Neuronal stem cell (in vitro differentiated cells): ENCODE data around the gene SIL1.
A peak's percentile ranks its signal among the peaks of the same experiment; 100 is the strongest.

Experiments
- DNase-seq: peaks from one replicate; pipeline ENCODE4 v3.0.0-alpha.2; 2013; ENCODE audit warnings: low spot score
- H2AFZ ChIP-seq: one replicate; pipeline ENCODE4 v1.6.1; 2013; ENCODE audit warnings: mild to moderate bottlenecking, low read length, inconsistent platforms
- H2AK5ac ChIP-seq: 2 replicates; pipeline ENCODE4 v1.6.1; 2013; ENCODE audit warnings: low read depth, mild to moderate bottlenecking, inconsistent platforms, low read length, moderate library complexity, mixed read lengths
- H2BK120ac ChIP-seq: 2 replicates; pipeline ENCODE4 v1.6.1; 2013; ENCODE audit warnings: low read depth, mild to moderate bottlenecking, inconsistent platforms, low read length, moderate library complexity, mixed read lengths
- H2BK12ac ChIP-seq: one replicate; pipeline ENCODE4 v1.6.1; 2013; ENCODE audit warnings: low read length, inconsistent platforms
- H2BK15ac ChIP-seq: 2 replicates; pipeline ENCODE4 v1.6.1; 2013; ENCODE audit warnings: mild to moderate bottlenecking, low read length, inconsistent platforms, mixed read lengths
- H2BK5ac ChIP-seq: one replicate; pipeline ENCODE4 v1.6.1; 2013; ENCODE audit warnings: inconsistent platforms, mild to moderate bottlenecking, low read length, moderate library complexity
- H3K14ac ChIP-seq: one replicate; pipeline ENCODE4 v1.6.1; 2013; ENCODE audit warnings: low read length, inconsistent platforms
- H3K18ac ChIP-seq: 2 replicates; pipeline ENCODE4 v1.6.1; 2013; ENCODE audit warnings: low read length, inconsistent platforms
- H3K23ac ChIP-seq: 2 replicates; pipeline ENCODE4 v1.6.1; 2013; ENCODE audit warnings: low read depth, mild to moderate bottlenecking, mixed read lengths, low read length, inconsistent platforms; ENCODE audit not compliant: poor library complexity
- H3K27ac ChIP-seq: replicated peaks from 3 replicates; pipeline ENCODE4 v1.5.1; 2013; ENCODE audit warnings: low read length, inconsistent platforms
- H3K27me3 ChIP-seq, 3 experiments: 2 replicates each; pipeline ENCODE4 v1.6.1; 2013; ENCODE audit warnings: low read length in 3 of 3, mild to moderate bottlenecking in 2 of 3, inconsistent platforms in 1 of 3, low read depth in 1 of 3, mixed read lengths in 1 of 3, moderate library complexity in 1 of 3; ENCODE audit not compliant: control insufficient read depth in 3 of 3, insufficient read depth in 3 of 3
- H3K36me3 ChIP-seq, 2 donors: replicated peaks in 1 of 2; 2 replicates each; pipeline ENCODE4 v1.6.1; 2013; ENCODE audit warnings: low read length in 2 of 2; ENCODE audit not compliant: control insufficient read depth in 2 of 2, insufficient read depth in 2 of 2
- H3K4ac ChIP-seq: 2 replicates; pipeline ENCODE4 v1.6.1; 2013; ENCODE audit warnings: inconsistent platforms, mild to moderate bottlenecking, low read length, moderate library complexity
- H3K4me1 ChIP-seq, 2 donors: 1 replicate in 1 of 2; 2 replicates in 1 of 2; pipeline ENCODE4 v1.6.1; 2013; ENCODE audit warnings: low read length in 2 of 2, low read depth in 1 of 2; ENCODE audit not compliant: control insufficient read depth in 2 of 2, insufficient read depth in 1 of 2
- H3K4me2 ChIP-seq: one replicate; pipeline ENCODE4 v1.6.1; 2013; ENCODE audit warnings: mild to moderate bottlenecking, low read length, inconsistent platforms; ENCODE audit not compliant: insufficient read depth, poor library complexity, severe bottlenecking
- H3K4me3 ChIP-seq, 2 donors: 2 replicates each; pipeline ENCODE4 v1.5.1; 2013; ENCODE audit warnings: low read length in 2 of 2, mild to moderate bottlenecking in 2 of 2, inconsistent platforms in 1 of 2, moderate library complexity in 1 of 2
- H3K79me1 ChIP-seq: one replicate; pipeline ENCODE4 v1.6.1; 2013; ENCODE audit warnings: low read depth, mild to moderate bottlenecking, inconsistent platforms, low read length, moderate library complexity
- H3K9ac ChIP-seq: one replicate; pipeline ENCODE4 v1.6.1; 2013; ENCODE audit warnings: mild to moderate bottlenecking, low read depth, low read length, inconsistent platforms; ENCODE audit not compliant: poor library complexity
- H3K9me3 ChIP-seq, 2 donors: replicated peaks in 1 of 2; 2 replicates each; pipeline versions ENCODE3 to v1.6.1; 2013; ENCODE audit warnings: low read length in 2 of 2, mild to moderate bottlenecking in 2 of 2, inconsistent platforms in 1 of 2, low read depth in 1 of 2, mixed read lengths in 1 of 2, moderate library complexity in 1 of 2; ENCODE audit not compliant: control insufficient read depth in 2 of 2, insufficient read depth in 1 of 2
- H4K8ac ChIP-seq: one replicate; pipeline ENCODE4 v1.6.1; 2013; ENCODE audit warnings: low read depth, mild to moderate bottlenecking, inconsistent platforms, low read length, moderate library complexity
- H4K91ac ChIP-seq: one replicate; pipeline ENCODE4 v1.6.1; 2013; ENCODE audit warnings: low read length, low read depth, mild to moderate bottlenecking, inconsistent platforms; ENCODE audit not compliant: poor library complexity
- WGBS, 2 donors: extraction: QIAGEN DNeasy Blood & Tissue Kit; methylation state at CpG; one replicate each; pipeline ENCODE4 v1.1.7; 2013; ENCODE audit warnings: missing lambda C conversion rate in 2 of 2, mixed read lengths in 1 of 2; ENCODE audit not compliant: insufficient read length in 2 of 2, insufficient replicate concordance in 1 of 2; ENCODE audit errors: extremely low coverage in 2 of 2; 5-methylcytosine and 5-hydroxymethylcytosine counted together

The SIL1 gene

DNA sequence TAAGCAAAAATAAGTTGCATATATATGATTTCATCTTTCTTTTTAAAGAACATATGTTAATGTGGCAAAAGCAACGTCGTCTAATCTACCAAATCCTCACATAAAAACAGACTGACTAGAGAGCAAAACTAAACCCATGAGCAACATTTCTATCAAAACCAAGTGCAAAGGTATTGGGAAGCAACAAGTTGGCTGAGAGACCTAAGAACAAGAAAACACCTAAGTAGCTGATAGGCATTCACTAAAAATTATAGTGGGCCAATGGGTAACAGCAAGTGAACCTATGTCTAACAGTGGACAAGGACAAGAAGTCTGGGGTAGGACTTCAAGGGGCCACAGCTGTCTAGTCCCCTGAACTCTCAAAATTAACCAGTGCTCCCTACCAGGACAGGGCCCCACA is 130.1 kb downstream of the SIL1 start:
- H2BK5ac ChIP-seq = no peak overlapping the region
- no peak overlapping the region for H2AK5ac ChIP-seq
- DNase-seq = no peak
- H3K36me3 ChIP-seq = no peaks in the 10 kb centered on the region
- H3K4me3 ChIP-seq = no peak overlapping the region
- peaks cover 0 to 3% of the 10 kb centered on the region in 2 donors for H3K4me1 ChIP-seq
- no peak overlapping the region for H4K8ac ChIP-seq
- no peak overlapping the region for H3K23ac ChIP-seq
- H3K14ac ChIP-seq = no peak overlapping the region
- H3K4ac ChIP-seq = no peak overlapping the region
- no peak overlapping the region for H2BK12ac ChIP-seq
- H3K18ac ChIP-seq = no peak overlapping the region
- H3K27ac ChIP-seq = no peak overlapping the region
- H3K9me3 ChIP-seq = no peaks in the 10 kb centered on the region
- no peak overlapping the region for H2AFZ ChIP-seq
- no peak overlapping the region for H2BK120ac ChIP-seq
- H4K91ac ChIP-seq = no peak overlapping the region
- no peak overlapping the region for H3K4me2 ChIP-seq
- H3K9ac ChIP-seq = no peak overlapping the region
- H3K27me3 ChIP-seq = no peaks in the 10 kb centered on the region
- no peaks in the 10 kb centered on the region for H3K79me1 ChIP-seq
- H2BK15ac ChIP-seq = no peak overlapping the region
- no CpG with 5 or more reads among the region's 2 CpGs for WGBS, 2 donors

DNA sequence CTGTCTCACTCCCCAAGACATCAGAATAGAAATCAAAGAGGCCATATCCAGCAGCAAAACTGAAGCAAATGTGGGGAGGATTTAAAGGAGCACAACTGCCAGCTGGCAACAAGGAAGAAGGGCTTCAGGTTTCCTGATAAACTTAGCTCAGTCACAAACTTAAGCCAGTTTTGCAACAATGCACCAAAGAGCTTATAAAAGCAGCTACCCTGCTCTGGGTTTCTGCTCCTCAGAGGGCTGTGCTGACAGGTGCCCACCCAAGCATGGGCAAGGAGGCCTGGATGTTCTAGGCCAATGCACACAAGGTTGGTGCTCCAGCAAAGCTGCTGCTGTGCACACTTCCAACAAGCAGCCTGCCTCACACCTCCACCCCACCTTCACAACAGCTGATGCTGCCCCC is 132.9 kb downstream of the SIL1 start:
- Histone ChIP-seq H3K79me1 (no peaks in the 10 kb centered on the region), H3K4me2 (no peak overlapping the region), H2BK12ac (no peak overlapping the region), H3K9ac (no peak overlapping the region), H2AK5ac (peak overlapping the region; percentile 10), H3K27ac (no peak overlapping the region), H3K18ac (peak overlapping the region; percentile 20), H3K4me3 (no peak overlapping the region), H4K91ac (no peak overlapping the region), H3K4ac (no peak overlapping the region), H4K8ac (no peak overlapping the region), H3K9me3 (no peaks in the 10 kb centered on the region), H3K27me3 (no peaks in the 10 kb centered on the region), H3K36me3 (no peaks in the 10 kb centered on the region), H3K4me1 (peaks cover 18 to 23% of the 10 kb centered on the region in 2 donors), H2BK15ac (no peak overlapping the region), H2BK120ac (no peak overlapping the region), H2BK5ac (no peak overlapping the region), H2AFZ (no peak overlapping the region), H3K23ac (no peak overlapping the region), H3K14ac (no peak overlapping the region)
- no peak for DNase-seq

DNA sequence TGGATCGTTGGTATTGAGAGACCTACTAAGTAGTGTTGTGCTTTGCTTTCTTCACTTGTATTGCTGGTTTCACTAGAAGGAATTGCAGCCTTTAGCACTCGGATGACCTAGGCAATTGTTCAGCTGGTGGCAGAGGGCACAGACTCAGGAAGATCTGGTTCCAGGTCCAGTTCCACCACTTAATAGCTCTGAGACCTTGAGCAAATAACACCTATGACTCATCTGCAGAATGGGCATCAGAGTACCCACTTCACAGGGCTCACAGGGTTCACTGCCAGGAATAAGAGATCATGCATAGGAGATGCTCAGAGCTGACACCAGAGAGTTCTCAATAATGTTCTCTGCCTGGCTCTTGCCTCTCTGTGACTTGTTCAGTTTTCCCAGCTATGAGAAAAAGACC is 133.6 kb downstream of the SIL1 start:
- no peak overlapping the region for H4K91ac ChIP-seq
- no peak overlapping the region for H3K18ac ChIP-seq
- no peak overlapping the region for H2BK12ac ChIP-seq
- H3K4me2 ChIP-seq = no peak overlapping the region
- WGBS, 2 donors = no CpG with 5 or more reads among the region's 2 CpGs
- H3K23ac ChIP-seq = no peak overlapping the region
- no peak overlapping the region for H2AFZ ChIP-seq
- no peak overlapping the region for H3K27ac ChIP-seq
- peaks cover 18 to 23% of the 10 kb centered on the region in 2 donors for H3K4me1 ChIP-seq
- H3K9ac ChIP-seq = no peak overlapping the region
- H3K4me3 ChIP-seq = no peak overlapping the region
- no peak overlapping the region for H3K14ac ChIP-seq
- no peak overlapping the region for H3K4ac ChIP-seq
- no peaks in the 10 kb centered on the region for H3K36me3 ChIP-seq
- H2BK120ac ChIP-seq = no peak overlapping the region
- no peak for DNase-seq
- no peak overlapping the region for H2BK15ac ChIP-seq
- peak overlapping the region; percentile 15 for H2AK5ac ChIP-seq
- H3K27me3 ChIP-seq = no peaks in the 10 kb centered on the region
- no peak overlapping the region for H4K8ac ChIP-seq
- no peak overlapping the region for H2BK5ac ChIP-seq
- no peaks in the 10 kb centered on the region for H3K79me1 ChIP-seq
- H3K9me3 ChIP-seq = no peaks in the 10 kb centered on the region

DNA sequence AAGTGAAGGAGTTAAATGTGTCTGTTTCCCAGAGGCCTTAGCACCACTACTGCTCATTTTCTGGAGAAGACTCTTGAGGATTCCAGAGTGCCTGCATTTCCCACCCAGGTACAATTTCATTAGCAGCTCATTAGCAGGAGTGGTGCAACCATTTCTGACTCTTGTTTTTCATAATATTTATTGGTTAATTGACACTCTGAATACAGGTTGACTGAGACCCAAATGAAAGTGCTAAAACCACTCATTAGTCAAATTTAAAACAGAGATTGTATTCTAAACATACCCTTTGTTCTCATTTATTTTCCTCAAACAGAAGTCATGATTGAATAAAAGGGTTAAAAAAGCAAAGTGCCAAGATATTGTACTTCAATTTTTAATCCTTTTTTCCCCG is 134.5 kb downstream of the SIL1 start:
- no peak overlapping the region for H2BK12ac ChIP-seq
- H2BK120ac ChIP-seq = no peak overlapping the region
- H3K4me3 ChIP-seq = no peak overlapping the region
- no peak overlapping the region for H3K14ac ChIP-seq
- no peak overlapping the region for H3K4ac ChIP-seq
- H2AK5ac ChIP-seq = no peak overlapping the region
- H3K9me3 ChIP-seq = peaks cover 0 to 4% of the 10 kb centered on the region in 2 donors
- H3K27ac ChIP-seq = no peak overlapping the region
- no peaks in the 10 kb centered on the region for H3K79me1 ChIP-seq
- H3K27me3 ChIP-seq = no peaks in the 10 kb centered on the region
- no peak overlapping the region for H3K23ac ChIP-seq
- H3K4me2 ChIP-seq = no peak overlapping the region
- H3K18ac ChIP-seq = no peak overlapping the region
- H2BK5ac ChIP-seq = no peak overlapping the region
- H4K91ac ChIP-seq = no peak overlapping the region
- no CpG with 5 or more reads among the region's 1 CpG for WGBS, 2 donors
- no peak overlapping the region for H3K9ac ChIP-seq
- peaks cover 18 to 23% of the 10 kb centered on the region in 2 donors for H3K4me1 ChIP-seq
- DNase-seq = no peak
- no peaks in the 10 kb centered on the region for H3K36me3 ChIP-seq
- no peak overlapping the region for H4K8ac ChIP-seq
- no peak overlapping the region for H2AFZ ChIP-seq
- no peak overlapping the region for H2BK15ac ChIP-seq
